Omental fat pad (tissue), 4 donors: ENCODE measurements around the gene CELF2. TPM values are rescaled to one million over a fixed set of nuclear protein-coding genes. Genes with fewer than 3 reads are reported as not detected.

Source experiments
- ATAC-seq: fragments of 150-250 bp; one replicate; pipeline ENCODE4 v1.9.1; 2016; ENCODE audit warnings: mild to moderate bottlenecking, moderate library complexity; ENCODE audit not compliant: low FRiP score
- DNase-seq: peaks from one replicate; pipeline ENCODE4 v3.0.0-alpha.2; 2019; ENCODE audit warnings: low spot score
- CTCF ChIP-seq, 3 donors: fragments of 450-650 bp; IDR thresholded peaks; one replicate each; pipeline ENCODE4 v1.5.1; 2016 to 2017; ENCODE audit warnings: antibody characterized with exemption in 3 of 3, mild to moderate bottlenecking in 3 of 3, moderate library complexity in 2 of 3
- total RNA-seq, 4 donors: library from RNA; depleted of rRNA; stranded (reverse); fragments of >200 nt; gene quantifications; one replicate each; pipeline ENCODE4 v1.1.0, GENCODE V29; 2016

Gene CELF2
- total RNA-seq, 4 donors from 2014 or later, result 81.7 to 116 (median 104) TPM

- DNase-seq (no peak), ATAC-seq (no peak)
- no peak for TF ChIP-seq CTCF (IDR thresholded peaks at IDR 0.05)
Observed at GRCh38 chr10:11173042-11173441, 155.4 kb downstream of the CELF2 start.

- TF ChIP-seq CTCF (IDR thresholded peaks at IDR 0.05), result no peak
- DNase-seq (no peak), ATAC-seq (no peak)
Observed at GRCh38 chr10:11175823-11176243, 158.2 kb downstream of the CELF2 start.

- ATAC-seq (no peak), DNase-seq (no peak)
- no peak for TF ChIP-seq CTCF (IDR thresholded peaks at IDR 0.05)
Observed at GRCh38 chr10:11176746-11177145, 159.1 kb downstream of the CELF2 start.

GRCh38 chr10:11177381-11177780, 159.7 kb downstream of the CELF2 start:
- ATAC-seq, result no peak
- no peak for TF ChIP-seq CTCF (IDR thresholded peaks at IDR 0.05)
- no peak for DNase-seq

GRCh38 chr10:11177926-11178471, 160.3 kb downstream of the CELF2 start:
- ATAC-seq (no peak), DNase-seq (no peak)
- no peak for TF ChIP-seq CTCF (IDR thresholded peaks at IDR 0.05)

GRCh38 chr10:11178606-11179515, 161.2 kb downstream of the CELF2 start:
- ATAC-seq, result no peak
- no peak for TF ChIP-seq CTCF (IDR thresholded peaks at IDR 0.05)
- DNase-seq, result no peak
